ENCODE data around the gene HCK.

GRCh38 chr20:32140603-32141002 is 88.6 kb downstream of the HCK start:
- TF ChIP-seq EZH2 (IDR thresholded peaks at IDR 0.05) (no peak), POLR2AphosphoS5 (IDR thresholded peaks at IDR 0.05; ENCODE audit: borderline replicate concordance, low read depth, low read length) (no peak)
